ENCODE data around the gene USP22.
"Not testable (repeated sequence)": the region's sequence is repeated elsewhere in the genome, so short reads cannot be mapped to it uniquely, and the experiment has no call there.

USP22 gene

GRCh38 chr17:21042458-21043295 is at the start of gene USP22:
TSS of gene USP22 (minus strand) at chr17:21043011. CDS start at chr17:21042835, 176 bp downstream.
- in situ Hi-C loops (cut with MboI; ENCODE audit: low sequenced_read_pairs), result no loop called here

DNA sequence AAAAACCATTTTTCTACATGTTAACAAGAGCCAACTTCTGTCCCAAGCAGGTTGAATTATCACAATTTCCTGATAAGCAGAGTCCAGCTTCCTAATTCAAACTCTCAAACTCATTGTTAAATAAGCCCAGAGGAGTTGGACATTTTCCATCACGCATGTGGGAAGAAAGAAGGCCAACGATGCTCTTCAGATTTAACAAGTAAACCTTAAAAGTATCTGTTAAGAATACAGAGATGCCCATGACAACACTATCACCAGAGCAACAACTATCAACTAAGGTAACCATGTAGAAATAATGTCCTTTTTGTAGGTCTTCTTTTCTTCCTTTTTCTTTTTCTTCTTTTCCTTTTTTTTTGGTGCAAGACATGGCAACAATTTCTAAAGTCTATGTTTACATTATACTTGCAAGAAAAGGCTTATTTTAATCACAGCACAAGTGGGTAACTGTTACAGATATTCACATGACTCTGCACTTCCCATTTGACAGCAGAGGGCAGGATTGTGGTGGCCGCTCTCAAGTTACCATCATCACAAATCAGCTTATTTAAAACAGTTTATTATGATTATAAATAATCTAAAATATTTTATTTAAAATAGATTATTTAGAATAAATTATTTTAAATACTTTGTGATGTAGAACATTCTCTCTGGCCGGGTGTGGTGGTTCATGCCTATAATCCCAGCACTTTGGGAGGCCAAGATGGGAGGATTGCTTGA is 48.2 kb upstream of the USP22 start:
- in situ Hi-C loops (cut with MboI; ENCODE audit: low sequenced_read_pairs), result no loop called here

DNA sequence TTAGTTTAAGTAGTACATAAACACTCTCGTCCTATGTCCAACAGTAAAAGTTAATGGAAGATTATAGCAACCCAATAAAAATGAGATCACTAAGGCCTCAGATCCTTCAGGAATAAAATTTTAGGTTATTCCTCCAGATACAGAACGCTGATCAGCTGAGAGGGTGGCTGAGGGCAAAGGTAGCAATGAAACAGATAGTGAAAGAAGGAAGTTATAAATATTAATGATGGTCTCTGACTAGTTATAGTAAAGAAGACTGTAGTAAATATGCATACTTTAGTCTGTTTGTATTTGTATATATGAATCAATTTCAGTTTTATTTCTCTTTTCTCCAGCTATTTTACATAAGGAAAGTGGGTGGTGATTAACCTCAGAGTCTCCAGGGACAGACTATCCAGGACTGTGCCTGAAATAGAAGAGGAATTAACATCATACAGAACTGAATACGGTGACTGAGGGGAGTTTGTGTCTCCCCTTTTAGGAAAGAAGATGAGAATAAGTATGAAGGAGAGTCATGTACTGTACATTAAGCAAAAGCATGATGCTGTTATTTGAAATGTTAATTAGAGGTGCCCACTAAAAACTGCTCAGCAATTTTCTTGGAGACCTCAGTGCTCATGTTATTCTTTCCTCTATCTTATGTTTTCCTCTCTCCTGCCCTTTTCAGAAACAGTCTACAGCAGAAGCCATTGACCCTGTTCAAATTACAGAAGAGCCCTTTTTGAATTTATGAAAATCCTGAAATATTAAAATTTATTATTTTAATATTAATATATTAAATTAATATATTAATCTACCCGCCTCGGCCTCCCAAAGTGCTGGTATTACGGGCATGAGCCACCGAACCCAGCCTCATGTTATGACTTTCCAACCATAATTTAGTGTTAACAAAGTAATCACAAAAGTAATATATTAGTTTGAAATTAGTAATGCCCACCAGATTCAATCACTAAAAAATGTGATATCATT is 47.4 kb upstream of the USP22 start:
- in situ Hi-C loops (cut with MboI; ENCODE audit: low sequenced_read_pairs), result no loop called here

GRCh38 chr17:21089145-21089544 is 46.3 kb upstream of the USP22 start:
- in situ Hi-C loops (cut with MboI; ENCODE audit: low sequenced_read_pairs), result no loop called here

DNA sequence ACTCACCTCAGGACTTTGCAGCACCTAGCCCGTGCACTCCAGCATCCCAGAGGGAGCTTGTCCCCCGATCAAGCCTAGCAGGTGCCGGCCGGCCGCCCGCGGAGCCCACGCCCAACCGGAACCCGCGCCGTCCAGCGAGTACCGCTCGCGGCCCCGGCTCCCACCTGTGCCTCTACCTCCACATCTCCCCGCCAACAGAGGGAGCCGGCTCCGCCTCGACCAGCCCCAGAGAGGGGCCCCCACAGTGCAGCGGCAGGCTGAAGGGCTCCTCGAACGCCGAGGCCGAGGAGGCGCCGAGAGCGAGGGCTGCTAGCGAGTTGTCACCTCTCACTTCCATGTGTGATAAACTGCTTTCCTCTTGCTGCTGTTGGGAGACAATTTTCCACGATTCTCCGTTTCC is 42.9 kb upstream of the USP22 start:
- in situ Hi-C loops (cut with MboI; ENCODE audit: low sequenced_read_pairs), result no loop called here

DNA sequence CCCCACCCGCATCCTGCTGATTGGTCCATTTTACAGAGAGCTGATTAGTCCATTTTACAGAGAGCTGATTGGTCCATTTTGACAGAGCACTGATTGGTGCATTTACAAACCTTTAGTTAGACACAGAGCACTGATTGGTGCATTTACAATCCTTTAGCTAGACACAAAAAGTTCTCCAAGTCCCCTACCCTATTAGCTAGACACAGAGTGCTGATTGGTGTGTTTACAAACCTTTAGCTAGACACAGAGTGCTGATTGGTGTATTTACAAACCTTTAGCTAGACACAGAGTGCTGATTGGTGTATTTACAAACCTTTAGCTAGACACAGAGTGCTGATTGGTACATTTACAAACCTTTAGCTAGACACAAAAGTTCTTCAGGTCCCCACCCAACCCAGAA is 42.5 kb upstream of the USP22 start:
- in situ Hi-C loops (cut with MboI; ENCODE audit: low sequenced_read_pairs), result not testable (repeated sequence)

DNA sequence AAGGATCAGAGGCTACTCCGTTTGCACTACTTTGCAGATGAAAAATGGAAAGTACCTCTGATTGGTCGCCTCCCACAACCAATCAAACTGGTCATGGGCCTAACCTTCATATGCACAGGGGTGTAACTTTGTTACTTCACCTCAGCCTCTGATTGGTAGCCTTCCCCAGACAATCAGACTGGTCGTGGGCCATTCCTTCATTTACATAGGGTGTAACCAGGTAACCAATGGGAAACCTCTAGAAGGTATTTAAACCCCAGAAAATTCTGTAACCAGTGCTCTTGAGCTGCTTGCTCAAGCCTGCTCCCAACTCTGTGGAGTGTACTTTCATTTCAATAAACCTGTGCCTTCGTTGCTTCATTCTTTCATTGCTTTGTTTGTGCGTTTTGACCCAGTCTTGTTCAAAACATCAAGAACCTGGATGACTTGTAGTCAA is 39.2 kb upstream of the USP22 start:
- in situ Hi-C loops (cut with MboI; ENCODE audit: low sequenced_read_pairs), result no loop called here

DNA sequence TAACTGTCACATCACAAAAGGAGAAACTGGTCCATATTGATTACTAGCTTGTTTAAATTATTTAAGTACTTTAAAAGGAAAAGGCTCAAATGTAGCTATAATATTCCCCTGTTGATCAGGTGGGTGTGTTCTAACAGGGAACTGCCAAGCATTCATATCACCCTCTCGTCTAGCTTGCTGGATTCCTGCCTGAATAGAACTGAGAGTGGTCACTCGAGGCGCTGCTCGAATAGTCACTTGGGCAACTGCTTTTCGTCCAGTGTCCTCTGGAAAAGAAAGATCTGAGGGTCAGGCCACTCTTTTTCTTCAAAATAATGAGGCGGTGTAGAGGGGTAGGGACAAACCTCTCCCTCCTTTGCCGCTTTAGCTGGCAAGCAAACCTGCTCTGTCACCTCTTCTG is 36.4 kb upstream of the USP22 start:
- in situ Hi-C loops (cut with MboI; ENCODE audit: low sequenced_read_pairs), result no loop called here

- in situ Hi-C loops (cut with MboI; ENCODE audit: low sequenced_read_pairs), result no loop called here
Observed at GRCh38 chr17:21078016-21078780, 35.4 kb upstream of the USP22 start.

DNA sequence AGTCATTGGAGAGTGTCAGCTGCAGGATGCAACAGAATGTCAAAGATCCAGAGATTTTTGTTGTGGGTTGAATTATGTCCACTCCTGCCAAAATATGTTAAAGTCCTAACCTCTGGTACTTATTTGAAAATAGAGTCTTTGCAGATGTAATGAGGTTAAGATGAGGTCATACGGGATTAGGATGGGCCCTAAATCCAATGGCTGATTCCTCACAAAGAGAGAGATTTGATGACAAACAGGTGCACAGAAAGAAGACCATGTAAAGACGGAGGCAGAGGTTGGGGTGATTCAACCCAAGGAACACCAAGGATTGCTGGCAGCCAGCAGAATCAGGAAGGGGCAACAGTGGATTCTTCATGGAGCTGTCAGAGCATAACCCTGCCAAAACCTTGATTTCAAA is 34.5 kb upstream of the USP22 start:
- in situ Hi-C loops (cut with MboI; ENCODE audit: low sequenced_read_pairs), result no loop called here

- in situ Hi-C loops (cut with MboI; ENCODE audit: low sequenced_read_pairs), result no loop called here
Observed at GRCh38 chr17:21076242-21076641, 33.4 kb upstream of the USP22 start.

DNA sequence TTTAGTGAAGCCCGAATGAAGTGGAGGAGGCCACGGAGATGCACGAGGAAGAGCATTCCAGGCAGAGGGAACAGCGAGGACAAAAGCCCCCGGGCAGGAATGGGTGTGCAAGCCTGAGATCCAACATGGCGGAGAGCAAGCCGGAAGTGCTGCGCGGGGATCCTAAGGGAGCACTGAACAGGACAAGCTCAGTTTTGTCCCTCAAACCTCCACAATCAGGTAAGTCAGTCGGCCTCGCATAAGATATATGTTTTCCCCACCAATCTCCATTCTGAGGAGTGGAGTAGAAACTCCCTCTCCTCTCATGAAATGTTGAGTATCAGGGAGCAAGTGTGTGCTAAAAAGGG is 32.9 kb upstream of the USP22 start:
- in situ Hi-C loops (cut with MboI; ENCODE audit: low sequenced_read_pairs), result no loop called here

DNA sequence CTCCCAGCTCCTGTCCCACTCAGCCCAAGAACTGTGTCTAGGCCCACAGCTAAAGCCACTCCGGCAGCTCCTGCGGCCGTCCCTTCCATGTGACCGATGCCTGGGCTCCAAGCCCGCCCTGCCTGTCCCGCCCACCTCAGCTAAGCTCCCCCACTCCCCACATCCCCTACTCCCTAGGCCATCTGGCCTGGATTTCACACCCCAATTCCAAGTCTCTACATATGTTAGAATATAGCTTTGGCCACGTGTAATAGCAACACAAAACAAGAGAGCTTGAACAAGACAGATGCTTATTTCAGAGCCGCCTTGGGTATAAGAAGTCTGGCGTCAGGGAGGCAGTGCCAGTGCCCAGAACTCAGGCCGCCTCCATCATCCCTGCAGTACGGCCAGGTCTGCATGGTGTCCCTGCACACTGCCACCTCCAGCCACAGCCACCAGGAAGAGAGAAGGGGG is 30.0 kb upstream of the USP22 start:
- in situ Hi-C loops (cut with MboI; ENCODE audit: low sequenced_read_pairs), result no loop called here

DNA sequence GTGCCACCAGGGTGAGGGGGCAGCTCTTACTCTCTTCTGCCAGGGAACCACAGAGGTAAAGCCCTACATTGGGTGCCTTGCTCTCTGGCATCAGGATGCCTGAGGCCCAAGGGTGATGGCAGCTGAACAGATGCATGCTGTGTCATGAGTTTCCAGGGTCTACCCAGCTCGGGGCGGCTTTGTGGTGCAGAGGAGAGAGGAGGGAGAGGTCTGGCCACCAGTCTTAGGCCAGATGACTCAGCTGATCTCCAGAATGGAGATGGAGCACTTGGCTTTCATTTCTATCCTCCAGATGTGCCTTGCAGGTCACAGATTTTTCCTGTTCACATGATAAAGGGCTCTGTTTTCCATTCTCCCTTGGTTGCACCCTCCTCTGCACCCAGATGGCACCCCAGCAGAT is 23.6 kb upstream of the USP22 start:
- in situ Hi-C loops (cut with MboI; ENCODE audit: low sequenced_read_pairs), result no loop called here

DNA sequence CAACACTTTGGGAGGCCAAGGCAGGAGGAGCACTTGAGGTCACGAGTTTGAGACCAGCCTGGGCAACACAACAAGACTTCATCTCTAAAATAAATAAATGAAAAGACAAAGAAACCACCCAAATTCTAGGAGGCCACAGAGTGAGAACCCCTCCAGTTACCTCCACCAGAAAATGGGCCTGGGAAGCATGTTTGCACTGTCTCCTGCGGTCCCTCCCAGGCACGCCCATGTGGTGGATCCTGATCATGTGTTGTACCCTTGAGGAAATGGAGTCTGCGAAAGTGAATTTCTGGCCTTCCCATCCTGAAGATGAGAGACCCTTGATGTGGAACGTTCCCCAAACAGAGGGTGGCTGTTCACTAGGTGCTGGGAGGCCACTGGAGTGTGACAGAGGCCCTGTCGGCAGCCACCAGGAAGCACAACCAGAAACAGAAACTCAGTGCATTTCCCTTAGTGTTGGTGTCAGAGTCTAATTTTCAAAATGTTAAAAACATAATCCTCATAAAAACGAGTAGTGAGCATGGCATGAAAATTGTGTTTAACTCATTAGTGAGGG is 19.2 kb upstream of the USP22 start:
- in situ Hi-C loops (cut with MboI; ENCODE audit: low sequenced_read_pairs), result no loop called here

DNA sequence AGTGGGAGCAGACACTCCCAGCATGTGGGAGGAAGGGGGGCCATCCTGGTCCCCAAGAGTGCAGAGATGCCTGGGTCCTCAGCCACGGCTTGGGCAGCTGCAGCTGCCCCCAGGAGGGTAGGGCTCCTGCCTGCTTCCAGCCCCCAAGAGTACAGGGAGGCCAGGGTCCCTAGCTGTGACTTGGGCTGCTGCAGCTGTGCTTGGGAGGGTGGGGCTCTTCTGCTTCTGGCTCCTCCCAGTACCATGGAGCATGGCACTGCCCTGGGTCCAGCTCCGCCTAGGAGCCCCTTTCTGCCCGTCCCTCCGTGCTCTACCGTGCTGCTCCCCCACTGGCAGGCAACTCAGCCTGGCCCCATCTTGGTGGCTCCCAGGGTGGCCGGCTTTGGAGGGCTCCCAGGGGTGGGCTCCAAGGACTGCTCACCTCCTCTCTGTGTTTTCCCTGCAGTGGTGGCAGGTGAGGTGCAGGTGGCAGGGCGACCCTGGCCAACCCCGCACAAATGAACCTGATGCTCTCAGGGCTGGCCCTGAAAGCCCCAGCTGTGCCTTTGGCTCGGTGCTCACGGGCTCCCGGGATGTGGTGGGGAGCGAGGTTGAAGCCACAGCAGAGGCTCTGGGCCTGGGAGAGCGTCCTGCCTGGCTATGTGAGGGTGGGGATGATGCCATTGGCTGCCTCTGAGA is 18.5 kb upstream of the USP22 start:
- in situ Hi-C loops (cut with MboI; ENCODE audit: low sequenced_read_pairs), result no loop called here

DNA sequence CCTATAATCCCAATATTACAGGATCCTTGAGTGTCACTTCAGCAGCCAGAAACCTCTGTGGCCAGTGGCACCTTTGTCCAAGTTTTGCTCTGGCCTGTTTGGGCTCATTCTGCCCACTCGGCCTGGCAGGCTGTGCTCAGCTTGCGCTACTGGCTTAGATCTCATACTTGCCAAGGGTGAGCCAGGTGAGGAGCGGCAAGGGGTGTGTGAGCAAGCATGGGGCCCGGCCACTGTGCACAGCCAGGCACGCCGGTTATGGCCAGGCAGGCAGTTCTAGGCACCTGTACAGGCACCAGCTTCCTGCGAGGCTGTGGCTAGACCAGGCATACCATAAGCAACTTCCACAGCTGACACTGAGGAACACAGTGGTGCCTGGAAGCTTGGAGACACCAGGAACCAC is 16.9 kb upstream of the USP22 start:
- in situ Hi-C loops (cut with MboI; ENCODE audit: low sequenced_read_pairs), result no loop called here

DNA sequence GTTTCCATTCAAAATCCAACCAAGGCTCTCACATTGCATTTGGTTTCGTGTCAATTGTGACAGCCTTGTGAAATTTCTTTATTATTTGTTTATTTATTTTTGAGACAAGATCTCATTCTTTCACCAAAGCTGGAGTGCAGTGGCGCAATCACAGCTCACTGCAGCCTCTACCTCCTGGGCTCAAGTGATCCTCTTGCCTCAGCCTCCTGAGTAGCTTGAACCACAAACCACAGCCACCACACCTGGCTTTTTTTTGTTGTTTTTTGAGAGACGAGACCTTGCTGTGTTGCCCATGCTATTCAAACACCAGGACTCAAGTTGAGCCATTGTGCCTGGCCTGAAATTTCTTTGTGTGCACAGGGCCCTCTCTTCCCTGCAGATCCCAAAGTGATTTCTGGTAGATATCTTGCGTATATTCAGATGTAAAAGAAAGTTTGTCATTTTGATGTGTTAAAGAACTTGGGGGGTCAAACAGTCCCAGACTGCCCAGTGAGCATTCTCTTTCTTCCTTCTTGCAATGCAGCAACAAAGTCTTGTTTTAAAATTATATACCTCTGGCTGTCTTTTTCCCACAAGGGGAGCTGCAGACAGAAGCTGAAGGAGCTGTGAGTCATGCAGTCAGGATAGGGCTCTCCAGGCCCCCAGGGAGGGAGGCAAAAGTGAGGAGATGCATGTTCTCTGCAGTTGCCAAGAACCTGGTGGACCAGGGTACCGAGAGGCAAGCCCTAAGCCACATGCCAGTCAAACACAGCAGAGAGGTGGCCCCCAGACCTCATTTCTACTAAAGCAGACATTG is 15.5 kb upstream of the USP22 start:
- in situ Hi-C loops (cut with MboI; ENCODE audit: low sequenced_read_pairs), result no loop called here

DNA sequence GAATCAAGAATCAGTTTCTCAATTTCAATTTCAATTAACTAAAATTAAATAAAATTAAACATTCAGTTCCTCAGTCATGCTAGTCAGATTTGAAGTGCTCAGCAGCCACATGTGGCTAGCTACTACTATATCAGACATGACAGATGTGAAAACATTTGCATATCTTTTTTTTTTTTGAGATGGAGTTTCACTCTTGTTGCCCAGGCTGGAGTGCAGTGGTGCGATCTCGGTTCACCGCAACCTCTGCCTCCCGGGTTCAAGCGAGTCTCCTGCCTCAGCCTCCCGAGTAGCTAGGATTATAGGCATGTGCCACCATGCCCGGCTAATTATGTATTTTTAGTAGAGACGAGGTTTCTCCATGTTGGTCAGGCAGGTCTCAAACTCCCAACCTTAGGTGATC is 10.2 kb upstream of the USP22 start:
- in situ Hi-C loops (cut with MboI; ENCODE audit: low sequenced_read_pairs), result not testable (repeated sequence)
